Measurements from ENCODE around the gene LAD1. TPM values are rescaled to one million over a fixed set of nuclear protein-coding genes. Genes with fewer than 3 reads are reported as not detected.

LAD1 gene
- total and polyA plus RNA-seq, 5 donors, result 1.3 to 5.0 (median 2.5) TPM

DNA sequence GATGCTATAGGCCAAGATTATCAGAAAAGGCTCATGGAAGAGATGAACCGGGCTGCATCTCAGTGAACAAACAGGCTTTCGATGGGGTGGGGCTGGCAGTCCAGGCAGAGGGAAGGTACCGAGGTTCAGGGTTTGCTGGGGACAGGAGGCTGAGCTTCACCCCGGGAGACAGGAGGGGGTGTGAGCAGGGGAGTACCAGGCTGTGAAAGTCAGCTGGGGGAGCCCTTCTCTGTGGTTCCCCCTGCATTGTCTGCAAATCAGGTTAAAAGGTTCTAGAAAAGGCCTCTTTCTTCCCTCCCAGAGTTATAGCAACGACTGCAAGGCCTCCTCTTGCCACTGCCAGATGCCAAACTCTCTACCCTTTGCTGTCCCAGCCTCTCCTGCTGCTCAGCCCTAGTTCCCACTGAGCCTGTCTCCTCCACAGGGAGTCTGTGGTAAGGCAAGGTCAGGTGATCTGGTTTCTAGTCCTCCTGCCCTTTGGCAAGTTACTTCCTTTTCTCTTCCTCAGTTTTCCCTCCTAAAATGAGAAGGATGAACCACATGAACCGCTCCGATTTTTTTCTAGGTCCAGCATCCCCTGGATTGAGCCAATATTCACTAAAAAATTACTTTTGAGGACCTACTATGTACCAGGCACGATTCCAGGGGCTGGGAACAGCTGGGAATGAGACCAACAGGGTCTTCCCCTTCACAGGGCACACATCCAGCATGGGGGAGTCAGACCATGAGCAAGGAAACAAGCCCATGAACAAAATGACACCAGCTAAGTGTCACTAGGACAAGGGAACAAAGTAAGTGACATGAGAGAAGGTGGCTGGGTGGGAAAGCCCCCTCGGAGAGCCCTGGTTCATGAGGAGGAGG lies 7.2 kb downstream of the LAD1 start:
- DNase-seq (peak in 1 of 3 donors; percentile 11), ATAC-seq (no peak)
- WGBS, result 75% methylated on average over 9 of the region's 9 CpGs
- no peak overlapping the region for H3K4me3 ChIP-seq (ENCODE audit: low read length)
- no peaks in the 10 kb centered on the region for H3K4me1 ChIP-seq (ENCODE audit: control insufficient read depth, insufficient read depth, low read length)
- H3K27me3 ChIP-seq (ENCODE audit: control insufficient read depth, insufficient read depth), result no peaks in the 10 kb centered on the region
- H3K27ac ChIP-seq (ENCODE audit: low read length), result no peak overlapping the region
- intact Hi-C loops (cut with DNase I), result no loop called here
- H3K9me3 ChIP-seq (ENCODE audit: control insufficient read depth, low read length), result no peaks in the 10 kb centered on the region

DNA sequence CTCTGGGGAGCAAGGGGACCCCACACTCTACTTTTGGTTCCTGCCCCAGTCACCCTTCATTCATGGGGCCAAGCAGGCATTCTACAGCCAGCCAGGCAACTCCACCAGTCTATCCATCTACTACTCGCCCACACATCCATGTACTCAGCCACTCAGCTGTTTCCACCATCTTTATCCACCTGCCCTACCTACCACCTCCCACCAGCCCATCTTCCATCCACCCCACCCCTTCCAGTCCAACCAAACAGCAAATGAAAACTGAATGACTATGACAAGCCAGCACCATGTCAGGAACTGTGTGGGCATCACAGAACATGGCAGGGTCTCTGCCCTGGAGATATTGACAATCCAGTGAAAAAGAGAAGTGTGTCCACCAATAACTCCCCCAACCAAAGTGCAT lies 7.9 kb downstream of the LAD1 start:
- intact Hi-C loops (cut with DNase I), result no loop called here
- DNase-seq, result peak in 1 of 3 donors; percentile 1
- H3K27me3 ChIP-seq (ENCODE audit: control insufficient read depth, insufficient read depth), result no peaks in the 10 kb centered on the region
- no peak overlapping the region for H3K27ac ChIP-seq (ENCODE audit: low read length)
- H3K4me1 ChIP-seq (ENCODE audit: control insufficient read depth, insufficient read depth, low read length), result no peaks in the 10 kb centered on the region
- no peaks in the 10 kb centered on the region for H3K9me3 ChIP-seq (ENCODE audit: control insufficient read depth, low read length)
- no peak for ATAC-seq
- no peak overlapping the region for H3K4me3 ChIP-seq (ENCODE audit: low read length)
- 96% methylated on average over 1 of the region's 1 CpG for WGBS

DNA sequence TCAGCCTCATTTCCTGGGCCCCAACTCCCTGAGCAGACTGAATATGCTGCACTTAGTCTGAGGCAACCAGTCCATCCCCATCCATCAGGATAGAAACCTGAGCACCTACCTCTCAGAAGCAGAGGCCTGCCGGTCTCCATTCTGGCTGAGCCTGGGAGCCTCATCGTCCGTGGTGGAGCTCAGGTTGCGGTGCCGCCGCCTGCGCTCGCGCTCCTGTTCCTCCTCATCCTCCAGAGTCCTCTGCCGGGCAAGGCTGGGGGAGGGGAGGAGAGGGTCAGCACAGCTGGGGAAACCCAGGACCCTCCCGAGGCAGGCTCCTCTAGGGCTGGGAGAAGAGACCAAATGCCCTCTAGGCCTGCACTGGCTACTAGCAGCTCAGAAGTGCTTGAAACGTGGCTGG lies 10.1 kb downstream of the LAD1 start:
- intact Hi-C loops (cut with DNase I), result no loop called here
- no peaks in the 10 kb centered on the region for H3K4me1 ChIP-seq (ENCODE audit: control insufficient read depth, insufficient read depth, low read length)
- no peaks in the 10 kb centered on the region for H3K9me3 ChIP-seq (ENCODE audit: control insufficient read depth, low read length)
- WGBS, result 84% methylated on average over 12 of the region's 12 CpGs
- peak in 1 of 3 donors; percentile 29 for DNase-seq
- no peak overlapping the region for H3K27ac ChIP-seq (ENCODE audit: low read length)
- no peaks in the 10 kb centered on the region for H3K27me3 ChIP-seq (ENCODE audit: control insufficient read depth, insufficient read depth)
- no peak overlapping the region for H3K4me3 ChIP-seq (ENCODE audit: low read length)
- no peak for ATAC-seq

DNA sequence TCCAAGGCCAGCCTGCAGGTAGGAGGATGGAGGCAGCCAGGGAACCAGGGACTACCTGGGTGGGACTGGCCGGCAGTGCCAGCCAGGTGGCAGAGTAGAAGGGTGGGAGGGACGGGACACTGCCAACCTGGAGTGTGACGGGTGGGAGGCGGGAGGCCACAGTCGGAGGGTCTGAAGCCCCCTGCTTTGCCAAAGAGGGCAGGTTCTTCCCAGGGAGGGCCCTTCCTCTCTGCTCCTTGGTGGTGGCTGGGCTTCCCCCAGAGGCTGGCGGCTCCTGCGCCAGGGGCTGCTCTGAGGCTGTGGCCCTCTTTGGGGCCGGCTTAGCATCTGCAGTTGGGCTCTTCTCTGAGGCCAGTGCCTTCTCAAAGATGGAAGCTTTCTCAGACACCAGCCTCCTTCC lies 12.9 kb downstream of the LAD1 start:
- DNase-seq, result peak in 1 of 3 donors; percentile 41
- H3K27me3 ChIP-seq (ENCODE audit: control insufficient read depth, insufficient read depth), result no peaks in the 10 kb centered on the region
- no peak overlapping the region for H3K27ac ChIP-seq (ENCODE audit: low read length)
- H3K4me3 ChIP-seq (ENCODE audit: low read length), result no peak overlapping the region
- intact Hi-C loops (cut with DNase I), result no loop called here
- WGBS, result 86% methylated on average over 8 of the region's 8 CpGs
- no peaks in the 10 kb centered on the region for H3K9me3 ChIP-seq (ENCODE audit: control insufficient read depth, low read length)
- no peaks in the 10 kb centered on the region for H3K4me1 ChIP-seq (ENCODE audit: control insufficient read depth, insufficient read depth, low read length)
- no peak for ATAC-seq

DNA sequence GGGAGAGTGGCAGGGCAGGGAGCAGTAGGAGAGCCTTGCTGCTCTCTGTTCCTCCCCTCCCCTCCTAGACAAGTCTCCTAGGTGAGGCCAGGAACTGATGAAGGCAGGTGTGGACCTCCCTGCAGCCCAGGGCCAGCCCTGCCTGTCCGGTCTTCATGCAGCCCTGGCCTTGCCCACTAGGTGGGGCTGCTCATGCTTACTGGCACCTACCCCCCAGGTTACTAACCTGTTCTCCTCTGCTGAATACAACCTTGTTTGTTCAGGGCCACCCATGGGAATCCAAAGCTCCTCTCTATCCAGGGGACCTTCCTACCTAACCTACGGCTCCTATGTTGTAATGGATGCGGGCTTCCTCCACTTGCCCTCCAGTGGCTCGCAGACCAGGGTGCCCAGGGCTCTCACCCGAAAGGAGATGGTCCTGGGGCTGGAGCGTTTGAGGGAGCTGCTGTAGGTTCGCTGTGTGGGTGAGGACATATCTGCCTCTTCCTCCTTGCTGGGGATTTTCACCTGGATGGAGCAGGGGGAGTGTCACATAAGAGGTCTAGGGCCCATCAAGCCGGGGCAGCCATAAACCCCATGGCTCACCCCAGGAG lies 13.7 kb downstream of the LAD1 start:
- H3K4me1 ChIP-seq (ENCODE audit: control insufficient read depth, insufficient read depth, low read length), result no peaks in the 10 kb centered on the region
- ATAC-seq (peak; percentile 45 to 49), DNase-seq (peak in 2 of 3 donors; percentile 76 to 81)
- intact Hi-C loops (cut with DNase I), result no loop called here
- no peaks in the 10 kb centered on the region for H3K27me3 ChIP-seq (ENCODE audit: control insufficient read depth, insufficient read depth)
- H3K27ac ChIP-seq (ENCODE audit: low read length), result no peak overlapping the region
- H3K9me3 ChIP-seq (ENCODE audit: control insufficient read depth, low read length), result no peaks in the 10 kb centered on the region
- no peak overlapping the region for H3K4me3 ChIP-seq (ENCODE audit: low read length)
- 75% methylated on average over 8 of the region's 8 CpGs for WGBS

DNA sequence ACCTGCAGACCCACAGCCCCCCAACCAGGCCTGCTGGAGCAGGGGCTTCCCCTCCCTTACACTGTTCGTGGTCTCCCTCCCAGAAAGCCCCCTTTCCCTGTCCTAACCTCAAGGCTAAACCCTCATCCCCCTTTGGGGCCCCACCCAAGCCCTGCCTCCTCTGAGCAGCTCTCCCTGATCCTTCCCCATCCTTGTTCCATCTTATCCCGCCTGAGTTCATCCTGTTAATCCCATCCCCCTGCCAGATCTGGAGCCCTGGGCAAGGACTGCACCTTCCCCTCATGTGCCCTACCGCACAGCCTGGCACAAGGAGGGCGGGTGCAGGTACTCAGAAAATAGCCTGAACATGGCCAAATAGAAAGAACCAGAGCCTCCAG lies 14.7 kb downstream of the LAD1 start:
- Histone ChIP-seq H3K4me1 (ENCODE audit: control insufficient read depth, insufficient read depth, low read length) (no peaks in the 10 kb centered on the region), H3K9me3 (ENCODE audit: control insufficient read depth, low read length) (no peaks in the 10 kb centered on the region), H3K27ac (ENCODE audit: low read length) (peak overlapping the region; percentile 50), H3K4me3 (ENCODE audit: low read length) (no peak overlapping the region), H3K27me3 (ENCODE audit: control insufficient read depth, insufficient read depth) (no peaks in the 10 kb centered on the region)
- ATAC-seq, result no peak
- intact Hi-C loops (cut with DNase I), result no loop called here
- WGBS, result 72% methylated on average over 4 of the region's 4 CpGs
- peak in 1 of 3 donors; percentile 23 for DNase-seq

DNA sequence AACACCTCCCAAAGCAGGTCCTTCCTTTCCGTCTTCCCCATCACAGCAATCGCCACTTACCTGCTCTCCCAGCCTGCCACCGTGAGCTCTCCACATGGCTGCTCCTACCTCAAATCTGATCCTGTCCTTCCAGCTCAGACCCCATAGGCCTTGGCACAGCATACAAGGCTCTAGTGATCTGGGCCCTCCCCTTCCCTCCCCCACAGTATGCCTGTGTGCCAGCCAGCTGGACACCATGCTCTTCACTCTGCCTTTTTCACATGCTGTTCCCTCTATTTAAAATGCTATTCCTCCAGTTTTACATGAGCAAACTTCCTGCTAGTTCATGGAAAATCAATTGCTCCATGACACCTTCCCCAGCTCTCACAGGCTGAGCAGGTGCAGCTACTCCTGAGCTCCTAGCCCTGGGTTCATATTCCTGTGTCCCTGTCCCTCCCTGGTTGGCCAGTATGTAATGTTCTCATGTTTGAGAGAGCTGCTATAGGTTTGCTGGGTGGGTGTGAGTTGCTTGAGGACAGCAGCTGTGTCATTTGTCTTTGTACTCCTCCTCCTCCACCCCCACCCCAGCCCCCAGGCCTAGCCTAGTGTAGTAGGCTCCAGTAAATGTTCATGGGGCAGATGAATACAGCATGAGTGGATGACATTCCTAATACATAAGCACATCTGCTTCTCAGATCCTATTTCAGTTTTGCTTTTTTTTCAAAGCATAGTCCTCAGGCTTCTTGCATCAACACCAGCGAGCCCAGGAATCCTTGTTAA lies 15.3 kb downstream of the LAD1 start:
- WGBS, result 83% methylated on average over 4 of the region's 4 CpGs
- Histone ChIP-seq H3K9me3 (ENCODE audit: control insufficient read depth, low read length) (no peaks in the 10 kb centered on the region), H3K4me1 (ENCODE audit: control insufficient read depth, insufficient read depth, low read length) (no peaks in the 10 kb centered on the region), H3K27ac (ENCODE audit: low read length) (peak overlapping the region; percentile 68), H3K27me3 (ENCODE audit: control insufficient read depth, insufficient read depth) (no peaks in the 10 kb centered on the region), H3K4me3 (ENCODE audit: low read length) (no peak overlapping the region)
- DNase-seq (peak in 1 of 3 donors; percentile 43), ATAC-seq (peak in 1 of 2 donors; percentile 14)
- intact Hi-C loops (cut with DNase I), result no loop called here

DNA sequence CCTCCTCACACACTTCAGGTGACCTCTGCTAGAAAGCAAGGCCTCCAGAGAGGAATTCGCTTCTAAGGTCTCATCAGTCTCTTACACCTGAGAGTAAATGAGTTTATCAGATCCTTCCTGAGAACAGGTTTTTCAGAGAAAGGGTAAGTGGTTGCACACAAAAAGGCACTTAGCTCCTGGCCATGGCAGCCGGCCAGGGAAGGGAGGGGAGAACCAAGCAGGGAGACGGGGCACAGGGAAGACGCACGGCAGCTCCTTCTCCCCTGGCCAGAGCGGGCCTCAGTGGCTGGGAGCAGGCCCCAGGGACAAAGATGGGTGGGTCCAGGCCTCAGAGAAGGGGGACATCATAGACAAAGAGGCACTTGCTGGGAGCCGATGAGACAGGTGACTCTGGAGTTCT lies 18.0 kb downstream of the LAD1 start:
- DNase-seq (peak in 2 of 3 donors; percentile 55 to 68), ATAC-seq (no peak)
- WGBS, result 70% methylated on average over 7 of the region's 7 CpGs
- Histone ChIP-seq H3K27me3 (ENCODE audit: control insufficient read depth, insufficient read depth) (no peaks in the 10 kb centered on the region), H3K4me3 (ENCODE audit: low read length) (no peak overlapping the region), H3K27ac (ENCODE audit: low read length) (no peak overlapping the region), H3K9me3 (ENCODE audit: control insufficient read depth, low read length) (no peaks in the 10 kb centered on the region), H3K4me1 (ENCODE audit: control insufficient read depth, insufficient read depth, low read length) (no peaks in the 10 kb centered on the region)
- intact Hi-C loops (cut with DNase I), result no loop called here

DNA sequence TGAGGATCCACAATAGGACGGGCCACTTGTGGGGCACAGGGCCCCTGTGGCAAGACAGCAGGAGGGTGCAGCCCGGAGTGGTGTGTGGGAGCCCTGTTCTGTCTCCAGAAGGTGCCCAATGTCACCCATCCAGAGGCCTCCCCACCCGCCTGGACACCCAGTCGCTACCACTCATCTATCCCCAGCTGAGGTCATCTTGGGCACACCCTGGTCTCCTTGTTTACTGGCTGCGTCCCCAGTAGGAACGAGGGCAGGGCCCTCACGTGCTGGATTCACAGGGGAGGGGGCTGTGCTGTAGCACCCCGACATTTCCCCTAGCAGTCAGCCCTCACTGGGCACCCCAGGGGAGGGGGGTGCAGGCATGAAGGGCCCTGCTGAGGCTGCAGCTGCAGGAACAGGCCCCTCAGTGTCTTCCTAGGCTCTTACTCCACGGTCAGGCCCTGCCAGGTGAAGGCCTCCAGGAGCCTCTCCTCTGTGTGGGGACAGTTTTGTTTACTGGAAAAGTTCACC lies 19.3 kb downstream of the LAD1 start:
- WGBS, result 73% methylated on average over 9 of the region's 9 CpGs

DNA sequence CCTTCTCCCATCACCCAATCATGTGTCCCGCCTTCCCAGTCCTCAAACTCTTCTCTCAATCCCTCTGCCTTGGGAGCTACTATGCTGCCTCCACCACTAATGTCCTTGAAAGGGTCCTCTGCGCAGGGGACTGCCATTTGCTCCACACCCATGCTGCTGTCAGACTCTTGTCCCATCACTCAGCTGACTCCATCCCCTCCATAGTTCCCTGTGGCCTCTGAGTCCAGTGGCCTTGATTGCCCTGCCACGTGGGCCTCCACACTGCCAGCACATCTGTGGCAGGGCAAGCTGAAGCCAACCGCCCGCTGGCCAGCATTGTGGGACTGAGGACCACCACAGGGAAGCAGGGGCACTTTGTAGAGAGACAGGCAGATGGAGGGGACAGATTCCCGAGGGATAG lies 20.3 kb downstream of the LAD1 start:
- ATAC-seq (peak; percentile 16 to 54), DNase-seq (peak in 2 of 3 donors; percentile 74 to 81)
- WGBS, result 68% methylated on average over 6 of the region's 6 CpGs
- H3K4me1 ChIP-seq (ENCODE audit: control insufficient read depth, insufficient read depth, low read length), result no peaks in the 10 kb centered on the region
- intact Hi-C loops (cut with DNase I), result no loop called here
- no peak overlapping the region for H3K4me3 ChIP-seq (ENCODE audit: low read length)
- H3K27me3 ChIP-seq (ENCODE audit: control insufficient read depth, insufficient read depth), result no peaks in the 10 kb centered on the region
- peak overlapping the region; percentile 97 for H3K27ac ChIP-seq (ENCODE audit: low read length)
- no peaks in the 10 kb centered on the region for H3K9me3 ChIP-seq (ENCODE audit: control insufficient read depth, low read length)

More for the DNA sequence above, 19.3 kb downstream of the LAD1 start:
- no peaks in the 10 kb centered on the region for H3K4me1 ChIP-seq (ENCODE audit: control insufficient read depth, insufficient read depth, low read length)
- H3K27ac ChIP-seq (ENCODE audit: low read length), result peak overlapping the region; percentile 24
- intact Hi-C loops (cut with DNase I), result no loop called here
- H3K27me3 ChIP-seq (ENCODE audit: control insufficient read depth, insufficient read depth), result no peaks in the 10 kb centered on the region
- H3K9me3 ChIP-seq (ENCODE audit: control insufficient read depth, low read length), result no peaks in the 10 kb centered on the region
- no peak overlapping the region for H3K4me3 ChIP-seq (ENCODE audit: low read length)
- DNase-seq (peak in 1 of 3 donors; percentile 60), ATAC-seq (no peak)

All from right cardiac atrium (tissue), 5 donors.